K562 (cell line): Measurements from ENCODE around the gene VPS50. TPM values are rescaled to one million over a fixed set of nuclear protein-coding genes. Genes with fewer than 3 reads are reported as not detected.

ENCODE experiments used
- ATAC-seq: fragments of 200-7000 bp; cut with Tn5 transposase; 3 replicates; pipeline ENCODE4 v1.9.1; 2020; ENCODE audit warnings: moderate library complexity
- BruUV-seq: library from RNA; stranded (reverse); fragments of 400-500 nt; replicated peaks from 2 replicates; lab custom pipeline; 2021; lab: Mats Ljungman, UMichigan
- CTCF ChIA-PET: fragments of 300-600 bp; formaldehyde crosslinking; extraction: SDS; loops from one replicate; lab custom pipeline; 2021; ENCODE audit warnings: low intra/inter-chr PET ratio; lab: Yijun Ruan, JAX
- POLR2A ChIA-PET: fragments of 300-600, 350-650 bp; sonication (Branson Sonifier 250); formaldehyde crosslinking; extraction: SDS; loops from one replicate; lab custom pipeline; 2021; ENCODE audit warnings: antibody characterized with exemption, inconsistent platforms; lab: Yijun Ruan, JAX
- DNase-seq, 4 experiments: peaks; one replicate each; pipeline versions ENCODE4 v3.0.0 to v3.0.0-alpha.2; 2011 to 2018; ENCODE audit warnings: low spot score in 3 of 4, mixed read lengths in 3 of 4; ENCODE audit errors: extremely low read depth in 1 of 4
- FAIRE-seq: peaks from 2 replicates; lab custom pipeline; 2011; peaks lifted over from hg19 to GRCh38; lab: Jason Lieb, UNC
- H2AFZ ChIP-seq: 2 replicates; pipeline ENCODE4 v1.6.0; 2011; ENCODE audit warnings: low read depth, low read length, control low read depth, inconsistent platforms
- H3K27ac ChIP-seq: fragments of 200-600 bp; 3 replicates; pipeline ENCODE4 v1.8.0; 2011; ENCODE audit warnings: low read depth, mild to moderate bottlenecking, control low read depth, inconsistent platforms, low read length, moderate library complexity, mixed read lengths; ENCODE audit errors: extremely low read depth
- H3K27me3 ChIP-seq, 2 experiments: fragments of 300-600 bp in 1 of 2; 2 replicates in 1 of 2; 3 replicates in 1 of 2; pipeline versions ENCODE4 v1.6.0 to v1.8.0; 2011; ENCODE audit warnings: inconsistent platforms in 2 of 2, low read length in 2 of 2, mild to moderate bottlenecking in 1 of 2, mixed read lengths in 1 of 2, moderate library complexity in 1 of 2; ENCODE audit not compliant: control insufficient read depth in 2 of 2, insufficient read depth in 2 of 2
- H3K36me3 ChIP-seq: fragments of 300-600 bp; 3 replicates; pipeline ENCODE4 v1.8.0; 2011; ENCODE audit warnings: mild to moderate bottlenecking, low read length, inconsistent platforms; ENCODE audit not compliant: control insufficient read depth, insufficient read depth
- H3K4me1 ChIP-seq, 2 experiments: fragments of 200-600 bp in 1 of 2; replicated peaks in 1 of 2; 2 replicates in 1 of 2; 3 replicates in 1 of 2; pipeline versions ENCODE4 v1.5.1 to v1.8.0; 2011; ENCODE audit warnings: inconsistent platforms in 2 of 2, low read length in 2 of 2, mild to moderate bottlenecking in 1 of 2, mixed read lengths in 1 of 2, moderate library complexity in 1 of 2; ENCODE audit not compliant: control insufficient read depth in 2 of 2, insufficient read depth in 2 of 2
- H3K4me2 ChIP-seq: 2 replicates; pipeline ENCODE4 v1.6.1; 2011; ENCODE audit warnings: low read length, control low read depth, inconsistent platforms, mixed read lengths; ENCODE audit not compliant: insufficient read depth
- H3K4me3 ChIP-seq: fragments of 200-600 bp; sonication (generic), shearing (Covaris generic); 2 replicates; pipeline ENCODE4 v1.5.1; 2016; ENCODE audit warnings: control low read depth, inconsistent platforms
- H3K79me2 ChIP-seq: fragments of 200-600 bp; 3 replicates; pipeline ENCODE4 v1.8.0; 2011; ENCODE audit warnings: low read length, inconsistent platforms; ENCODE audit not compliant: control insufficient read depth, insufficient read depth
- H3K9ac ChIP-seq, 2 experiments: 2 replicates each; pipeline versions ENCODE4 v1.6.0 to v1.6.1; 2011; ENCODE audit warnings: low read depth in 2 of 2, low read length in 2 of 2, control low read depth in 1 of 2, inconsistent platforms in 1 of 2, mild to moderate bottlenecking in 1 of 2, mixed read lengths in 1 of 2; ENCODE audit not compliant: insufficient read depth in 1 of 2
- H3K9me1 ChIP-seq: one replicate; pipeline ENCODE4 v1.6.0; 2011; ENCODE audit warnings: inconsistent platforms, mild to moderate bottlenecking, low read length, moderate library complexity; ENCODE audit not compliant: control insufficient read depth, insufficient read depth
- H3K9me3 ChIP-seq: replicated peaks from 2 replicates; pipeline ENCODE4 v1.5.1; 2011; ENCODE audit warnings: low read depth, low read length, inconsistent platforms; ENCODE audit not compliant: control insufficient read depth, insufficient read depth
- H4K20me1 ChIP-seq: replicated peaks from 2 replicates; pipeline ENCODE4 v1.6.1; 2011; ENCODE audit warnings: low read length, inconsistent platforms, mixed read lengths; ENCODE audit not compliant: control insufficient read depth, insufficient read depth
- CAMTA2 ChIP-seq: fragments of 250-450 bp; sonication (Bioruptor Pico); conservative IDR thresholded peaks from 2 replicates; pipeline ENCODE4 v1.5.1; 2022
- DIDO1 ChIP-seq: fragments of 450-650 bp; IDR thresholded peaks from 2 replicates; pipeline ENCODE4 v1.6.1; 2016; ENCODE audit warnings: low read depth, missing biosample characterization, missing genetic modification characterization
- ETV6 ChIP-seq, 3 experiments: fragments of 150-350 bp in 1 of 3; sonication (generic) in 1 of 3; formaldehyde crosslinking in 1 of 3; IDR thresholded peaks; 2 replicates each; pipeline versions ENCODE4 v1.6.1 to v1.8.0; 2014 to 2022; ENCODE audit warnings: borderline replicate concordance in 2 of 3, low read depth in 2 of 3, antibody characterized with exemption in 1 of 3, low read length in 1 of 3, mild to moderate bottlenecking in 1 of 3, missing genetic modification reagents in 1 of 3
- GATA2 ChIP-seq: sonication (generic); formaldehyde crosslinking; IDR thresholded peaks from 2 replicates; pipeline ENCODE4 v1.4.0; 2020; ENCODE audit warnings: mild to moderate bottlenecking, missing genetic modification reagents
- HDAC1 ChIP-seq, 2 experiments: fragments of 450-650 bp; IDR thresholded peaks; 2 replicates each; pipeline ENCODE4 v1.6.1; 2016 to 2017; ENCODE audit warnings: inconsistent platforms in 1 of 2, mild to moderate bottlenecking in 1 of 2, moderate library complexity in 1 of 2
- HIVEP1 ChIP-seq: fragments of 250-450 bp; sonication (Bioruptor Pico); IDR thresholded peaks from 2 replicates; pipeline ENCODE4 v1.4.0; 2020; ENCODE audit warnings: mild to moderate bottlenecking
- KAT2B ChIP-seq: IDR thresholded peaks from one replicate; pipeline ENCODE4 v1.6.1; 2012; ENCODE audit warnings: low read depth, mild to moderate bottlenecking, control low read depth, inconsistent platforms, low read length, moderate library complexity
- NFRKB ChIP-seq: fragments of 450-650 bp; IDR thresholded peaks from 2 replicates; pipeline ENCODE4 v1.6.1; 2016; ENCODE audit warnings: low read depth
- RUNX1 ChIP-seq: sonication (generic); IDR thresholded peaks from 2 replicates; pipeline ENCODE4 v1.6.1; 2016; ENCODE audit warnings: antibody characterized with exemption, low read depth
- SRSF1 ChIP-seq: fragments of 200-400 bp; formaldehyde crosslinking; IDR thresholded peaks from 2 replicates; pipeline ENCODE4 v1.6.1; 2017; ENCODE audit warnings: mild to moderate bottlenecking, low read depth, low read length, moderate library complexity
- TBP ChIP-seq: optimal IDR thresholded peaks from 2 replicates; pipeline ENCODE3; 2011; ENCODE audit warnings: low read depth, low read length, improper control_type of control experiment
- ZNF224 ChIP-seq: sonication (generic); formaldehyde crosslinking; IDR thresholded peaks from 2 replicates; pipeline ENCODE4 v1.8.0; 2022; ENCODE audit warnings: mild to moderate bottlenecking, missing genetic modification reagents
- ZNF668 ChIP-seq: fragments of 250-450 bp; sonication (Bioruptor Pico); IDR thresholded peaks from 2 replicates; pipeline ENCODE4 v1.8.0; 2022; ENCODE audit warnings: mild to moderate bottlenecking, inconsistent platforms
- ZNF696 ChIP-seq: fragments of 250-450 bp; sonication (Bioruptor Pico); conservative IDR thresholded peaks from 2 replicates; pipeline ENCODE4 v1.4.0; 2020; ENCODE audit warnings: mild to moderate bottlenecking, moderate library complexity
- WGBS: fragments of 100-300 bp; shearing (Covaris generic); methylation state at CpG from one replicate; pipeline ENCODE4 v1.1.6; 2016; ENCODE audit warnings: low coverage, mixed read lengths; ENCODE audit not compliant: insufficient coverage; ENCODE audit errors: missing lambda C conversion rate; 5-methylcytosine and 5-hydroxymethylcytosine counted together
- in situ Hi-C: fragments of 300-500 bp; cut with MboI; formaldehyde crosslinking; loops from 4 replicates; pipeline ENCODE4 v1.15.0; 2018; ENCODE audit warnings: inconsistent platforms, mixed read lengths
- intact Hi-C: fragments of 100-400 bp; cut with micrococcal nuclease; formaldehyde crosslinking; loops from 2 replicates; pipeline ENCODE4 v1.14.2; 2022
- polyA plus RNA-seq, 8 experiments: library from polyadenylated mRNA; depleted of rRNA in 4 of 8; stranded (reverse) in 5 of 8; unstranded in 3 of 8; fragments of >200 nt; fragmentation: Nextera tagmentation in 2 of 8; fragmentation: Illumina TruSeq in 1 of 8; extraction: Ambion mirVana in 2 of 8; extraction: Trizol in 1 of 8; gene quantifications; 2 replicates each; pipeline versions ENCODE4 v1.2.1 to v1.2.3, GENCODE V29; 2011 to 2014; ENCODE audit warnings: inconsistent platforms in 1 of 8, missing spikeins in 1 of 8
- total RNA-seq, 7 experiments: library from RNA; depleted of rRNA in 6 of 7; stranded (reverse); fragments of >200 nt in 6 of 7; fragmentation: Illumina TruSeq in 2 of 7; extraction: Trizol in 2 of 7; gene quantifications; 2 replicates each; pipeline versions ENCODE4 v1.2.1 to v1.2.3, GENCODE V29; 2011 to 2021; ENCODE audit warnings: low replicate concordance in 1 of 7
- TF ChIP-seq, protein P1 (sequence below): sonication (generic); formaldehyde crosslinking; IDR thresholded peaks from 2 replicates; pipeline ENCODE4 v1.8.0; 2022; ENCODE audit warnings: mild to moderate bottlenecking, missing genetic modification reagents, borderline replicate concordance
- TF ChIP-seq, protein P2 (sequence below): sonication (generic); formaldehyde crosslinking; IDR thresholded peaks from 2 replicates; pipeline ENCODE4 v1.8.0; 2023; ENCODE audit warnings: mild to moderate bottlenecking, missing genetic modification reagents

Gene VPS50
- total and polyA plus RNA-seq, 9 of the 15 experiments (the other 6 are each of a cell fraction or from before 2014, with no cell fraction given) = 10.5 to 29.4 (median 15.8) TPM

DNA sequence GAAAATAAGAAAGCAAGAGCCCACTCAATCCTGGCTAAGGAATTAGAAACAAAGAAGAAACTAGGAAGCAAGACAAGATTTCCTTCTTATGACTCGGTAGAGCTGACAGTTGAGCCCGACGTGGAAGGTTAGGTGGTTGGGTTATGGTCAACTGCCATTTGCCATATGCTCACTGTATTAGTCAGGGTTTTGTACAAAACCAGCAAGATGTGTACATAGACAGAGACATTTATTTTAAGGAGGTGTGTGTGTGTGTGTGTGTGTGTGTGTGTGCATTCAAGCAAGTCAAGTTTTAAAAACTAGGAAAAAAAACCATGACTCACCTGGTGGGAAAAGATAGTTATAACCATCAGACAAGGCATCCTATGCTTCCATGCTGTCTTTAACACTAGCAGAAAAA lies 158.5 kb downstream of the VPS50 start (continued):
- TF ChIP-seq, protein P1, sequence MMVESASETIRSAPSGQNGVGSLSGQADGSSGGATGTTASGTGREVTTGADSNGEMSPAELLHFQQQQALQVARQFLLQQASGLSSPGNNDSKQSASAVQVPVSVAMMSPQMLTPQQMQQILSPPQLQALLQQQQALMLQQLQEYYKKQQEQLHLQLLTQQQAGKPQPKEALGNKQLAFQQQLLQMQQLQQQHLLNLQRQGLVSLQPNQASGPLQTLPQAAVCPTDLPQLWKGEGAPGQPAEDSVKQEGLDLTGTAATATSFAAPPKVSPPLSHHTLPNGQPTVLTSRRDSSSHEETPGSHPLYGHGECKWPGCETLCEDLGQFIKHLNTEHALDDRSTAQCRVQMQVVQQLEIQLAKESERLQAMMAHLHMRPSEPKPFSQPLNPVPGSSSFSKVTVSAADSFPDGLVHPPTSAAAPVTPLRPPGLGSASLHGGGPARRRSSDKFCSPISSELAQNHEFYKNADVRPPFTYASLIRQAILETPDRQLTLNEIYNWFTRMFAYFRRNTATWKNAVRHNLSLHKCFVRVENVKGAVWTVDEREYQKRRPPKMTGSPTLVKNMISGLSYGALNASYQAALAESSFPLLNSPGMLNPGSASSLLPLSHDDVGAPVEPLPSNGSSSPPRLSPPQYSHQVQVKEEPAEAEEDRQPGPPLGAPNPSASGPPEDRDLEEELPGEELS = no peak
- TF ChIP-seq NFRKB = no peak
- no peak for TF ChIP-seq ZNF224 (CRISPR knock-in tag)
- TF ChIP-seq KAT2B = no peak
- TF ChIP-seq RUNX1 = no peak

DNA sequence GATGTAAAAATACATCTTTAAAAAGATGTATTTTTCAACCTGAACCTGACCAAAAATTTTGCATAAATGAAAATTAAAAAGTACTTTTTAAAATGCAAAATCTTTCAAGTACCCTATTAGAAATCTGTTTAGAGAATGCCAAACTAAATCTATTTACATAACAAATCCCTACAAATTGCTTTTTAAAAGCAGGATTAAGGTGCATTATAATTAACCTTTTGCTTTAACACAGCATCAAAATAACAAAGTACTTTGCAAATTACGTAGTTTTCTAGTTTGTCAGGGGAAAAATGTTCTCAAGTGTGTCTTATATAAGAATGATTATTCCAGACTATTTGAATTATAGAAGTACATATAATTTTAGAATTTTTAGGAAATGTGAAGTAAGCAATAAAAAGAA lies 160.8 kb downstream of the VPS50 start:
- H3K79me2 ChIP-seq = no peaks in the 10 kb centered on the region
- H4K20me1 ChIP-seq = no peaks in the 10 kb centered on the region
- no peak overlapping the region for H3K9ac ChIP-seq
- TF ChIP-seq ETV6 (IDR thresholded peaks at IDR 0.05; ENCODE audit: borderline replicate concordance in 1 of 2, low read depth in 2 of 2, low read length in 1 of 2) (no peak), ETV6 (CRISPR knock-in tag; IDR thresholded peaks at IDR 0.05; ENCODE audit: borderline replicate concordance) (no peak), CAMTA2 (no peak), NFRKB (no peak), KAT2B (no peak), HDAC1 (IDR thresholded peaks at IDR 0.05) (no peak), TBP (no peak), DIDO1 (tag) (no peak), ZNF668 (CRISPR knock-in tag) (no peak), ZNF696 (CRISPR knock-in tag) (no peak), GATA2 (no peak), SRSF1 (no peak), HIVEP1 (no peak)
- TF ChIP-seq, protein P2, sequence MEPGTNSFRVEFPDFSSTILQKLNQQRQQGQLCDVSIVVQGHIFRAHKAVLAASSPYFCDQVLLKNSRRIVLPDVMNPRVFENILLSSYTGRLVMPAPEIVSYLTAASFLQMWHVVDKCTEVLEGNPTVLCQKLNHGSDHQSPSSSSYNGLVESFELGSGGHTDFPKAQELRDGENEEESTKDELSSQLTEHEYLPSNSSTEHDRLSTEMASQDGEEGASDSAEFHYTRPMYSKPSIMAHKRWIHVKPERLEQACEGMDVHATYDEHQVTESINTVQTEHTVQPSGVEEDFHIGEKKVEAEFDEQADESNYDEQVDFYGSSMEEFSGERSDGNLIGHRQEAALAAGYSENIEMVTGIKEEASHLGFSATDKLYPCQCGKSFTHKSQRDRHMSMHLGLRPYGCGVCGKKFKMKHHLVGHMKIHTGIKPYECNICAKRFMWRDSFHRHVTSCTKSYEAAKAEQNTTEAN (CRISPR knock-in tag) = no peak
- H3K27ac ChIP-seq = no peak overlapping the region
- no peak overlapping the region for H2AFZ ChIP-seq
- H3K4me2 ChIP-seq = no peak overlapping the region
- no peak overlapping the region for H3K4me3 ChIP-seq
- intact Hi-C loops (no loop called here), in situ Hi-C loops (no loop called here)
- H3K27me3 ChIP-seq = peaks cover 4 to 6% of the 10 kb centered on the region in 2 experiments; a peak in 3 of 5 replicates
- no peaks in the 10 kb centered on the region for H3K36me3 ChIP-seq
- BruUV-seq = no TSS peak
- no peaks in the 10 kb centered on the region for H3K9me1 ChIP-seq
- no peak for ATAC-seq
- H3K4me1 ChIP-seq = no peaks in the 10 kb centered on the region
- 0% methylated on average over 1 of the region's 1 CpG for WGBS
- DNase-seq = no peak
- ChIA-PET POLR2A (interaction anchor here (0.9 kb wide), 1 partner anchor 96 kb away, joined by 3 read pairs; no protein-coding TSS in a partner anchor), CTCF (no interaction called here)
- H3K9me3 ChIP-seq = no peaks in the 10 kb centered on the region
- FAIRE-seq = no peak
